Smooth muscle cell of the umbilical artery (primary cell): Measurements from ENCODE around the gene C16orf92. TPM values are rescaled to one million over a fixed set of nuclear protein-coding genes. Genes with fewer than 3 reads are reported as not detected.

Source experiments
- total RNA-seq: library from RNA; depleted of rRNA; stranded (reverse); fragments of >200 nt; gene quantifications from 2 replicates; pipeline ENCODE4 v1.2.3, GENCODE V29; 2014

C16orf92 gene
- not detected in 2 replicates for total RNA-seq

GRCh38 chr16:30022887-30023286, at the start of gene C16orf92:
TSS of gene C16orf92 (plus strand) at chr16:30023198. CDS start at chr16:30023341, 143 bp downstream.

GRCh38 chr16:29973384-29974246, 49.4 kb upstream of the C16orf92 start, which contains the start of gene TAOK2:
TSS of gene TAOK2 (plus strand) at chr16:29973868. CDS start at chr16:29977773, 3,905 bp downstream.

GRCh38 chr16:29995324-29995910, 27.6 kb upstream of the C16orf92 start, which contains the start of gene HIRIP3:
TSS of gene HIRIP3 (minus strand) at chr16:29995617. CDS start at chr16:29995605, 12 bp downstream.

GRCh38 chr16:29995911-29996765, 26.9 kb upstream of the C16orf92 start, which contains the start of gene INO80E:
TSS of gene INO80E (plus strand) at chr16:29996241. CDS start at chr16:29996311, 70 bp downstream.

GRCh38 chr16:30010844-30011713, 11.9 kb upstream of the C16orf92 start, which contains the start of gene DOC2A:
TSS of gene DOC2A (minus strand) at chr16:30011027. CDS start at chr16:30010222, 805 bp downstream.

GRCh38 chr16:30030841-30031413, 7.9 kb downstream of the C16orf92 start, which contains the start of gene TLCD3B:
TSS of gene TLCD3B (minus strand) at chr16:30031271. CDS start at chr16:30030527, 744 bp downstream.

GRCh38 chr16:30065102-30065942, 42.3 kb downstream of the C16orf92 start, which contains the start of gene ALDOA:
TSS of gene ALDOA (plus strand) at chr16:30065760. CDS start at chr16:30066898, 1,138 bp downstream.

Other genes with a start within 250 kb of the C16orf92 start
- gene ZG16, start 244.9 kb upstream of the C16orf92 start, total RNA-seq, result not detected in 2 replicates
- 9.8 and 33.5 TPM in 2 replicates for gene KIF22, start 232.4 kb upstream of the C16orf92 start, total RNA-seq
- 89.4 and 125 TPM in 2 replicates for gene MAZ, start 216.7 kb upstream of the C16orf92 start, total RNA-seq
- 1.2 and 4.4 TPM in 2 replicates for gene PRRT2, start 211.0 kb upstream of the C16orf92 start, total RNA-seq
- gene PAGR1, start 207.0 kb upstream of the C16orf92 start, total RNA-seq, result 16.3 and 18.1 TPM in 2 replicates
- 209 and 363 TPM in 2 replicates for gene MVP, start 202.7 kb upstream of the C16orf92 start, total RNA-seq
- gene CDIPT, start 160.0 kb upstream of the C16orf92 start, total RNA-seq, result 69.5 and 81.7 TPM in 2 replicates
- 18.4 and 37.0 TPM in 2 replicates for gene SEZ6L2, start 123.6 kb upstream of the C16orf92 start, total RNA-seq
- gene ASPHD1, start 122.7 kb upstream of the C16orf92 start, total RNA-seq, result 8.0 and 12.5 TPM in 2 replicates
- 12.5 and 14.3 TPM in 2 replicates for gene KCTD13, start 97.0 kb upstream of the C16orf92 start, total RNA-seq
- gene TMEM219, start 61.1 kb upstream of the C16orf92 start, total RNA-seq, result 63.9 and 76.0 TPM in 2 replicates
- gene TAOK2, start 49.3 kb upstream of the C16orf92 start, total RNA-seq, result 53.4 and 72.9 TPM in 2 replicates
- gene HIRIP3, start 27.6 kb upstream of the C16orf92 start, total RNA-seq, result 4.8 and 5.0 TPM in 2 replicates
- 16.9 and 20.3 TPM in 2 replicates for gene INO80E, start 27.0 kb upstream of the C16orf92 start, total RNA-seq
- gene DOC2A, start 12.2 kb upstream of the C16orf92 start, total RNA-seq, result 0.42 TPM in 1 of 2 replicates, not detected in the other
- under 0.01 and 0.09 TPM in 2 replicates for gene TLCD3B, start 8.1 kb downstream of the C16orf92 start, total RNA-seq
- 559 and 1,105 TPM in 2 replicates for gene ALDOA, start 42.6 kb downstream of the C16orf92 start, total RNA-seq
- gene PPP4C, start 52.8 kb downstream of the C16orf92 start, total RNA-seq, result 194 and 200 TPM in 2 replicates
- under 0.01 TPM in 1 of 2 replicates, not detected in the other for gene TBX6, start 68.7 kb downstream of the C16orf92 start, total RNA-seq
- gene YPEL3, start 73.0 kb downstream of the C16orf92 start, total RNA-seq, result 5.9 and 6.6 TPM in 2 replicates
- gene GDPD3, start 90.3 kb downstream of the C16orf92 start, total RNA-seq, result 0.59 and 0.78 TPM in 2 replicates
- 16.9 and 18.7 TPM in 2 replicates for gene MAPK3, start 100.0 kb downstream of the C16orf92 start, total RNA-seq
- 0.59 and 2.4 TPM in 2 replicates for gene CORO1A, start 160.4 kb downstream of the C16orf92 start, total RNA-seq
- 64.8 and 138 TPM in 2 replicates for gene BOLA2B, start 170.5 kb downstream of the C16orf92 start, total RNA-seq
- gene SLX1A, start 170.7 kb downstream of the C16orf92 start, total RNA-seq, result 17.3 and 25.8 TPM in 2 replicates
- gene SULT1A3, start 176.1 kb downstream of the C16orf92 start, total RNA-seq, result 3.1 and 3.6 TPM in 2 replicates
- gene NPIPB13, start 225.3 kb downstream of the C16orf92 start, total RNA-seq, result 1.4 and 1.8 TPM in 2 replicates